ENCODE data around the gene KIF21B.

DNA sequence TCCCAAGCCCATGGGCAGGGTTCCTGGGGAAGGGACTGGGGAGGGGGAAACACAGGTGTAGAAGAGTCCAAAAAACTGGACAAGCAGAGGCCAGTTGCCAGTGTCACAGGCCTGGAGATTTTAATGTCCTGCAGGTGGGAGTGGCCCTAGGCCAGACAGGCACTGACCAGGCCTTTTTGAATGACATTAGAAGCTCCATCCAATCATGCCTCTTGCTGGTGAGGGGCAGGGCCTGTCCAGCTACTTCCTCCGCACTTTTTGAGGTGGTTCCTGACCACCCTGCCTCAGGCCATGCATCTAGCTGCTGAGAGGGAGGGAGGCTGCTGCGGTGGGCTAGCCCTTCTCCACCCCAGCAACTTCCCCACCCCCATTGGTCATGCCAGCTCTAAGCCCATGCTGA lies 15.9 kb upstream of the KIF21B start:
- no peak for TF ChIP-seq POLR2A (IDR thresholded peaks at IDR 0.05)
- TF ChIP-seq CTCF (IDR thresholded peaks at IDR 0.05), result no peak

Measured in right lobe of liver (tissue), 4 donors.